IPS DF 4.7 (cell line): ENCODE measurements around the gene TTC22.
"Not testable (repeated sequence)": the region's sequence is repeated elsewhere in the genome, so short reads cannot be mapped to it uniquely, and the experiment has no call there.

Source experiments
- DNase-seq: peaks from one replicate; pipeline ENCODE4 v3.0.0-alpha.2; 2013; ENCODE audit warnings: low spot score; ENCODE audit errors: extremely low read depth

TTC22 gene

DNA sequence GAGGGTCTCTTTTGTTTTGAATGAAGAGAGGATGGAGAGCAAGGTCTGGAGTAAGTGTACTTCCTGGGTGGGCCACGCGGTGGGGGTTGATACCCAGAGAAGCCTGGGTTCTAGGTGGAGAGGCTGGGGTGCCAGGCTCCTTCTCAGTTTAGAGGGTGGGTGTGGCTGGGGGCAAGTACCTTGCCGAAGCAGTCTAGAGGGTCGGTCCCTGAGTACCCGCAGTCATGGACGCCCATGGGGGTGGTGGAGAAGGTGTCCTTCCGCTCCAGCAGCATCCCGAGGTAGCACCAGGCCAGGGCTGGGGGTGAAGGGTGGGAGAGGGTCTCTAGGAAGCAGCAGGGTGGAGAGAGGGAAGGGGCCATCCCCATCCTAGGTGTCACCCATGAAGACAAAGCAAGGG, 14.3 kb downstream of the TTC22 start:
- no peak for DNase-seq

DNA sequence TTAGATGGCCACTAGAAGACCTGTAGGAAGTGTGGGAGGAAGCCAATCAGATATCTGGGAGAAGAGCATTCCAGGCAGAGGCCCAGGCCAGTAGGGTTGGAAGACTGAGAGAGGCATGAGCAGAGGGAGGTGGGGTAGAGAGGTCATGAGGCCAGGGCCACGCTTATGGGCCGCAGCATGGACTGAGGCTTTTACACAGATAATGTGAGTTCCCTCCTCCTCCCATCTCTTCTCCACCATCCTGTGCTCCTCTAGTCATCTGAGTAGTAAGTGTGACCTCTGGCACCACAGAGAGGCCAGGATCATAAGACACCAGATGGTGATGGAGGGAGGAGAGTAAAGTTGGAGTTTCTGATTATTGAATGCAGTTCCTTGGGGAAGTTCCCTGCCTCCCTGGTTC, 17.1 kb downstream of the TTC22 start:
- DNase-seq, result no peak

DNA sequence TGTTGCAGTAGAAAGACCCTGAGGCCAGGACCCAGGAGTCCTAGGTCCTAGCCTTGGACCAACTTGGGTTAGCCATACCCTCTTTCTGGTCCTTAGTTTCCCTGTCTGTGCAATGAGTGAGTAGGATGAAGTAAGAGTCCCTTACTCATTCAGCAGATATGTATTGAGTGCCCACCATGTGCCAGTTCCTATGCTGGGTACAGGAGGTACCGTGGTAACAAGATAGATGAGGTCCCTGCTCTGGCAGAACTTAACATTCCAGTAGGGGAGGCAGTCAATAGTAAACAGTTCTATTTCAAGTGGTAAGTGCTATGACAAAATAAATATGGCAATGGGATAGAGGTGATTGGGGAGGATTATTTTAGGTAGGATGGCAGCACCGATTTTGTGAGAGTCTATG, 18.5 kb downstream of the TTC22 start:
- no peak for DNase-seq

DNA sequence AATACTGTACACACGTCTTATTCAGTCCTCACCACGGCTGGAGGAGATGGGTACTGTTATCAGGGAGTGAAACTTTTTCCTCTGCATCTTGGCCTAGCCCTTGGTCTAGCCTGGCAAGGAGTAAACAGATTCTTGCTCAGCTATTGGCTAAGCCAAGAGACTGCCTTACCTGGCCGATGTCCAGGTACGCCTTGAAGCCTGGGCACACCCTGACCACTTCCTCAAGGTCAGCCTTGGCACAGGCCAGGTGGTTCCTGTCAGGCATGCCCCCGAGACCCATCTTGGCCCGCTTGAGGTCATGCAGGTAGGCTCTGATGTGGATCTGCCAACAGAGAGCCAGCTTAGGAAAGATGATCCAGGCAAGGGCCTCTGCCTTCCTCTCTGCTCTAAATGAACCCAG, 19.0 kb downstream of the TTC22 start:
- no peak for DNase-seq

DNA sequence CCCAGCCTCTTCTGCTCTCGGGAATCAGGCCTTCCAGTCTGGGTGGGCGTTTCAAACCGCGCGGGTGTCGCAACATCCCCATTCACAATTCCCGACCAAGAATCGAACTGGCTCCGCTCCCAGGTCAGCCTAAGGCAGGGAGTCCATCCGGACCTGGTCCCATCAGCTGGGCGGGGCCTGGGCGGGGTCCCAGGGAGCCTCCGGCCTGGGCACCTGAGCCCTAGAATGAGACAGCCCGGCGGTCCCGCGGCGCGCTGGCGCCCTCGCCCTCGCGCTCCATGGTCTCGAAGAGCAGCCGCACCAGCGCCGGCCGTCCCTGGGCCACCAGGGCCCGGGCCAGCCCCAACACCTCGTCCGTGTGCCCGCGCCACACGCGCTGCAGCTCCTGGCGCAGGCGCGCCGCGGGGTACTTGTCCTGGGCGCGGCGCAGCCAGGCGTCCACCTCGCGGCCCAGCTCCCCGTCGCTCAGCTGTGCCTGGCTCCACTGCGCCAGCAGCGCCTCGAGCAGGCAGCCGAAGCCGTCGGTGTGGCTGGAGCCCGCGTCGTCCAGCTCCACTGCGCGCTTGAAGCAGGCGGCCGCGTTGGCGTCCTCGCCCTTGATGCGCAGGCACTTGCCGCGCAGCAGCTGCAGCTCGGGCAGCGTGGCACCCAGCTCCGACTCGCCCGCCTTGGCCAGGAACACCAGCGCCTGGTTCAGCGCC, 19.9 kb downstream of the TTC22 start:
- no peak for DNase-seq

DNA sequence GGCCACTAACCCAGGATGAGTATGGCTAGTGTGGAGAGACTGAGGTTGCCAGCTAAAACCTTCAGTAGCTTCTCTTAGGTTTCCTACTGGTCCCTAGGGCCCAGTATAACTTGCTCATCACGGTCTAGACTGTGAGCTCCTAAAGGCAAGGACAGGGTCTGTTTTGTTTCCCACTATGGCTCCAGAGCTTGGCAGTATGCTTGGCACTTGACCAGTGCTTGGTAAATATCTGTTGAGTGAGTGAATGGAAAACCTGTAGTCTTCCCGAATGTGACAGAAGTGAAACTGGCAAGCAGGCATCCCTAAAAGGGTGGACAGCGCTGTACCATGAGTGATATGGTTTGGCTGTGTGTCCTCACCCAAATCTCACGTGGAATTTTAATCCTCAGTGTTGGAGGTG, 23.7 kb downstream of the TTC22 start:
- no peak for DNase-seq

DNA sequence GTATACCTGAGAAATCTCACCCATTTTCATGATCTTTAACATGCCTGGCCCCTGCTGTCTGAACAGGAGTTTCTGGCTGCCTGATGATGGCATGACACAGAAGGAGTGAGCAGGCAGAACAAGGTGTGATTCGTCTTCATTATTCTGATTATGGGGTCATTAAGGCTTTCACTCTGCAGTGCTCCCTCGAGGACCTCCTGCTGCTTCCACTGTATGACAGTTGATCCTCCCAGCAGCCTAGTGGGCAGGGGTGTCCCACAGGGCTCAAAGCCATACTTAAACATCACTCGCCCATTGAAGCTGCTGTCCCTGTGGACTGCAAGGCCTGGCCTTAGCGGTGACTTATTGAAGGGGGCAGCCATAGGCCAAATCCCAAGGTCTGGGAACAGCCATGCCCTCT, 24.1 kb downstream of the TTC22 start:
- no peak for DNase-seq

DNA sequence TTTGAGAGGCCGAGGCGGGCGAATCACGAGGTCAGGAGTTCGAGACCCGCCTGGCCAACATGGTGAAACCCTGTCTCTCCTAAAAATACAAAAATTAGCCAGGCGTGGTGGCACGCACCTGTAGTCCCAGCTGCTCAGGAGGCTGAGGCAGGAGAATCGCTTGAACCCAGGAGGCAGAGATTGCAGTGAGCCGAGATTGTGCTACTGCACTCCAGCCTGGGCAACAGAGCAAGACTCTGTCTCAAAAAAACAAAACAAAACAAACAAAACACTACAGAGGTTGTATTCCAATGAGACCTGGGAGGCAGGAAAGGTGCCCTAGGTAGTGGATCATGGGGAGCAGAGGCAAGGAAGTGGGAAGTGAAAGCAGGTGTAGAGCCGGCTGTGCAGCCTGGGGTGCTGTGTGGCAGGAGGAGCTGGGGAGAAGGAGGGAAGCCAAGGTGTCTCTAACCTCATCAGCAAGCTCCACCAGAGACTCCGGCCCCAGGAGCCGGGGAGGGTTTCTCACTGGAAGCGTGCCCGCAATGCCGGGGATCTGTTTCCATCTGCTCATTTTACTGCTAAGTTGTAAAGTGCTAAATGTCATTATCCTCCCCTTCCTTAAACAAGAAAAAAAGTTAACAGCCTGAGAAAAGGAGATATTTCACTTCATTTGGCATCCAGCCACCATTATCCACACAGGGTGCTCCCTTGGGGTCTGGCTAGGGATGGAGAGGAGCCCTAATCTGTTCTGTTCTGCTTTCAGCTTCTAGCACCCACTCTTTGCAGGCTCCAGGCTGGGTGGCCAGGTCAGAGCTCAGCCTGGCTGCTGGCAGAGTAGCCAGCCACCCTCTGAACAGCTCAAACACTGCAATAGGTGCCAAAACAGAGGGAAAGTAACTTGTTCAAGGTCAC, 25.0 kb downstream of the TTC22 start:
- DNase-seq, result not testable (repeated sequence)

DNA sequence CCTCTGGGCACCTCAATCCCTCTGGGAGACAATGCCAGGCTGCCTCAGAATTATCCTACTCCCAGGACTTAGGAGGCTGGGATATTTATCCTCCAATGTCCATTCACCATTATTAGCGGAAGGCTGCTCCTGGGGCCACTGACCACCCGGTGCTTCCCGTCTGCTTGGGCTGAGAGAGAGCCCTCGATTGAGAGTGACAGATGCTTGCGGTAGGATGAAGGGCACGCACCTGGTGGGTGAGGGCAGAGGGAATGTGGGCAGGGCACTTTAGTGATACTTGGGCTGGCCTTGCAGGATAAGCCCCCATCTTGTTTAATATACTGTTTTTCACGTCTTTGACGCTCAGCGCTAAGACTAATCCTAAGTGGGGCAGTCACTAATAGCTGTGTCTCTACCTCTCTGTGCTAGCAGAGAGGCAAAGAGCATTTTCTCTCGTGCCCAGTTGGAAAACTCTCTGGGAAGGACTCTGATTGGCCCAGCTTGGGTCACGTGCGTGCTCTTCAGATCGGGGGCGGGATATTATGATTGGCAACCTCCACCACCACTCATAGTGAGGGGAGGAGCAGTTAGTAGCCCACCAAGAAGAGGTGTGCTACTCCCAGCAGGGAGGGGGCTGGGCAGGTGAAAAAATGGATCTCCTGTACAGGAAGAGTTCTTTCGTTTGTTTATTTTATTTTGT, 26.2 kb downstream of the TTC22 start:
- no peak for DNase-seq

DNA sequence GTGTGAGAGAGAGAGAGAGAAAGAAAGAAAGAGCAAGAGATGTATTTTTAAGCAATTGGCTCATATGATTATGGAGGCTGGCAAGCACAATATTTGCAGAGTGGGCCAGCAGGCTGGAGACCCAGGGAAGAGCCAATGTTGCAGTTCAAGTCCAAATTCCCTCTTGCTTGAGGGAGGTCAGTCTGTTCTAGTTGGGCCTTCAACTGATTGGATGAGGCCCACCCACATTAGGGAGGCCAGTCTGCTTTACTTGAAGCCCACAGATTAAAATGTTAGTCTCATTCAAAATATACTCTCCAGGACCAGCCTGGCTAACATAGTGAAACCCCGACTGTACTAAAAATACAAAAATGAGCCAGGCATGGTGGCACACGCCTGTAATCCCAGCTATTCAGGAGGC, 28.2 kb downstream of the TTC22 start:
- no peak for DNase-seq

DNA sequence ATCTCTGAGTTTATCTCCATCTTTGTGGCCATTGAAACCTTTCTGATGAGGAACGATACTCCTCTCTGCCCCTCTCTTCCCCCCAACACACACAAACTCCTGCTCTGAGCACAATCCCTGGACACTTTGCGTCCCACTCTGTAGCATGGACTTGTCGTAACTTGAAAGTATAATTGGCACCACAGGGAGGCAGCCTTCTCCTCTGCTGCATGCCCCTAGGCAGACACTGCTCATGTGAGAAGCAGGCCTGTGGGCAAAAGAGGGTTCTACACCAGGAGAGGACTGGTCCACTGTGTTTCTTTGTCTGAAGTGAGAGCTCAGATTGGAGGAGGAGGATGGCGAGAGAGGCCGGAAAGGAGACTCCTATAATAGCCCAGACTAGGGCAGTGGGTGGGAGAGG, 33.0 kb downstream of the TTC22 start:
- DNase-seq, result no peak

DNA sequence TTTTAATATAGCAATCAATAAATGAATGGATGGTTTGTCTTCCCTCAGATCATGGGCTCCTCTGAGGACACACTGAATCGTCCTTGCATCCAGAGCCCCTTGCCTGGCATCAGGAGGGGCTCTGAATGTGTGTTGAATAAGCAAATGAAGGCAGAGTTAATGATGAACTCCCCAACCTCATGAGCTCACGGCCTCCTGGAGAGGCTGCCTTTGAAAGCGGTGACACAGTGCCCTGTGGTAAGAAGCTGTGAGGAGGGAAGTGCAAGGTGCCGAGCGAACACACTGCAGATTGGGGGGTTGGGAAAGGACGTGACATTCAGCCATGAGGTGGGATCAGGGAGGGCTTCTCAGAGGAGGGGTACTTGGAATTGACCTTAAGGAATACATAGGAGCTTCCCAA, 33.6 kb downstream of the TTC22 start:
- DNase-seq, result no peak

DNA sequence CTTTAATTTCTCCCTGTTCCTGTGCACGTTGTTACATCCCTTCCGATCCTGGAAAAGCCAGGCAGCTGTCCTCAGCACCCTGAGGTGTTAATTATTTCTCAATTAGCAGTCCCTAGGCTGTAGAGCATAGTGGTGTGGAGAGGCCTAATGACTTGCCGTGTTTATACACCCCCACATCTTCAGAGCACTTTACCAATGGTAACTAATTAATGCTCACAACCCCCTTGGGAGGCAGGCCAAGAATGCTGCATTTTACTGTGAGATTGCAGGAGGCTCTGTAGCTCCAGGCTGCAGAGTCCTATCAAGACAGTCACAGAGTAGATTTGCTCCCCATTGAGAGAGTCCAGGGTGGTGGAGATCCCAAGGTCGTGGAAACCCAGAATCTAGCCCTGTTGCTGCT, 34.4 kb downstream of the TTC22 start:
- DNase-seq, result no peak

DNA sequence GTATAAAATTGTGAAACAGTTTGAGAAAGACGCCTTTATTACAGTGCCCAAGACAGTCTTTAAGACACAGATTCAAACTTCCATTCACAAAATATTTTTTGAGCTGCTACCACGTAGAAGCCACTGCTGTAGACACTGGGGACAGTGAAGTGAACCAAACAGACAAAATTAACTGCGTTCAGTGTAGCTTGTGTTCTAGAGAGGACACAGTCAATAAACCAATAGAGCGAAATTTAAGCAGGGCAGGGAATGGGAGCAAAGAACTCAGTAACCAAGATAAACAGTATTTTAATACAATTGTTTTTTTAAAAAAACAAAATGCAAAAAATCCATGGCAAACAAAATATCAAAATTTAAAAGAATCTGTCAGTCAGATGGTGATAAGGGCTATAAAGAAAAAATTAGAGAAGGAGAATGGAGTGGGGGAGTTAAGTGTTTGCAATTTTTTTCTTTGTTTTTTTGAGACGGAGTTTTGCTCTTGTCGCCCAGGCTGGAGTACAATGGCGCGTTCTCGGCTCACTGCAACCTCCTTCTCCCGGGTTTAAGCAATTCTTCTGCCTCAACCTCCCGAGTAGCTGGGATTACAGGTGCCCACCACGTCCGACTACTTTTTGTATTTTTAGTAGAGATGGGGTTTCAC, 36.1 kb downstream of the TTC22 start:
- DNase-seq, result no peak

DNA sequence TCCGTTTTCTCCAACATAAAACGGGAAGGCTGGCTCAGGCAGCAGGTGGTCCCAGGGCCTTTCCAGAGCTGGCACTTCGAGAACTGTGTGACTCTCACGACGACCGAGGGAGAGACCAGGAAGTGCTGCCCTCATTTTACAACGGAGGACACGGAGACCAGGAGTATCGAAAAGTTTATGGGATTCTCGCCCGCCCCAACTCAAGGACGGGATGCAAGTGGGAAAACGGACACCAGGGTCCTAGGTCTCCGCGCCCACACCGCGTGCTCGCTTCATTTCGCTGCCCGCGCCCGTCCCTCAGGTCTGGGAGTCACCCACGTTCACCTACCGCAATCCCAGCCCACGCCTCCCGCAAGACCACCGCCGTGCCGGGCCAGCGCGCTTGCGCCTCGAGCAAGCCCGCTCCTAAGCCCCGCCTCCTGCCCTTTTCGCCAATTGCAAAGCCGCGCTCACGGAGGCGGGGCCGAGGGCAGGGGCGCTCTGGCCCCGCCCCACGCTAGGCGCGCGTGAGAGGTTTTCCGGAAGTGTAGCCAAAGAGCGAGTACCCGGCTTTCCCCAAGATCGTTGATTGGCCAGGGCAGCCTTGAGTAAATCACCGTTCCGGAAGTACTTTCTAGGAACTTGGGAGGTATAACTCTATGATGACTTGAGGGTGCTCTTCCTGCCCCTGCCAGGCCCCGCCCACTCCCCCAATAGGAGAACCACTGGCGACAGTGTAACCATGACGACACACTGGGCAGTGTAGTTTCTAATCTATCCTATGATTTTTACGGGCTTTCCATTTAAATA, 36.8 kb downstream of the TTC22 start, which contains the start of gene PARS2:
Gene PARS2 (minus strand): TSS at position 391 of the 789 bp plus-strand sequence. CDS start 5,362 bp downstream, outside the sequence.
- peak; percentile 96 for DNase-seq

DNA sequence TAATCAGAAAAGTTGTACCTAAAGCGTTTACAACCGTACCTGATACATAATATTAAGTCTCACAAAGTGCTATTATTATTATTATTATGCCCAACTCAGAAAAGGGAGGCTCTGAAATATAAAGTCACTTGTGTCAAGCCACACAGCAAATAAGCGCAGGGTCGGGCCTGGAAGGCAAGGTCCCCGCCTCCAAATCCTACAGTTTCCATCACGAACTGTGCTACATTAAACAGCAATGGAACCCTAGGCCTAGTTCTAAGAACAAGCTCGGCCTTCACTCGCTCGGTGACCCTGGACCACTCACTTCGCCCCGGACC, 37.3 kb downstream of the TTC22 start:
- no peak for DNase-seq

DNA sequence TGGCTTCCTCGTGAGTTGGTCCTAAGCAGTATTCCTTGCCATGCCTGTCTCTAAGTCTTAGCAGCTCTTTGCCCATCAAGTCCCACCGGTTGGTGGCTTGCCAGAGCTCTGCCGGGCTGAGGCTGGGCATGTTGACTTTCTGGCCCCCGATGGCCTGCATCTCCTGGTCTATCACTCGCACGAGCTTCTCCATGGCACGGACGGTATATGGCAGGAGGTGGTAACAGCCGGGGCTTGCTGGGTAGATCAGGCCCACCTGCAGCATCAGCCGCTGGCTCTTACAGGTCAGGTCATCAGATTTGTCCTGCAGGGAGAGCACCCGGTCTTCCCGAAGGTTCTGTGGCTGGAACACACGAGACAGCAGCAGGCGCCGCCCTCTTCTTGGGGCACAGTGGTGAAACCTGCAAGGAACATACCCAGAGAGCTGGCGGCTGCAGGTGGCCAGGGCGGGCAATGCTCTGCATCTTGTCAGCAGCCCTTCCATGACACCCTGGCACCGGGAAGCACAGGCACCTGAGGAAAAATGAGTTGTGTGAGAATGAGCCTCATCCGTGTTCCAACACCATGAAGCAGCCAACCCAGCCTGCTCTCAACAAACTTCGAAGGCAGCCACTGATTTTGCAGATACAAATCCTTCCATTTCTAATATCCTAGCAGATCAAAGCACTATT, 42.3 kb downstream of the TTC22 start:
- no peak for DNase-seq

DNA sequence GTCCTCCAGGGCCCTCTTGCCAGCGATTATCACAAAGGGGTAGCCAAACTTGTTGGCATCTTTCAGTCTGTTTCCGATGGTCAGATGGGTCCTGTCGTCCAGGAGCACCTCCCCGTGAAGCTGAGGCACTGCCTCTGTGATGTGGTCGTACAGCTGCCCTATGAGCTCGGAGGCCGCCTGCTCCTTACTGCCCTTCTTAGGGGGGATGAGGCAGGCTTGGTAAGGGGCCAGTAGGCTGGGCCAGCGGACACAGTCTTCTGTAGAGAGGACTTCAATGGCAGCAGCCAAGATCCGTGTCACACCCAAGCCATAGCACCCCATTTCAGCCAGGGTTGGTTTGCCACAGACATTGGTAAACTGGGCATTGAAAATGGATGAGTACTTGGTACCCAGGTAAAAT, 43.3 kb downstream of the TTC22 start:
- DNase-seq, result no peak

DNA sequence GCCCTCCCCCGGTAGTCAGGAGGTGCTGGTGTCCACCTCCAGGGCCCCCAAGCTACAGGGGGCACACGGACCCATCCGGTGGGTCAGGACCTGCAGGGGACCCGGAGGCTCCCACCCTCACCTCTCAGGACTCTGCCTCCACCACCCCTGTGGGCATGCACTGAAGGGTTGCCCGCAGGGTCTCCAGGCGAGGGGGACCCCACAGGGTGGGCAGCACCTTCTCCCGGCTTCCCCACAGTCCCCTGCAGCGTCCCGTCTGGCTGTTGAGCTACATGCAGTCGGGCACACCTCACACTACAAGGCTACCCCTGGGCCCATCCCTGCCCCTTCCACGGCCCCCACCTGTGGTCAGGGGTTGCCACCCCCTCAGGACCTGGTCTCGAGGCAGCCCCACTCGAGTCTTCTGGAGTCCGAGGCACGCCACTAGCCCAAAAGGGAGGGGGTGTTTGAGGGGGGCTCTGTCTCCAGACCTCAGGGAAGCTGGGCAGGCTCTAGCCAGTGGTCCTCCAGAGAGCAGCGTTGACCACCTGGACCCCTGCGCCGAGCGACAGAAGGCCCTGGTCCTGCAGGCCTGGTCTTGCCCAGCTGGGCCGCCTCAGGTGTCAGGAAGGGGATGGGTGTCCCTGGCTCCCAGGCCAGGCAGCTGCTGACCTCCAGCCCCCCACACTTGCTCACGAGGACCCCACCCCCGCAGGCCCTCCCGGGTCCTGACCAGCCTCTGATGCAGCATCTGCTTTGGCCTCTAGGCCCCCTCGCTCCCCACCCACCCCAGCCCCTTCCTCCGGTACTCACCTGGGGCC, 46.4 kb downstream of the TTC22 start:
- DNase-seq, result no peak

DNA sequence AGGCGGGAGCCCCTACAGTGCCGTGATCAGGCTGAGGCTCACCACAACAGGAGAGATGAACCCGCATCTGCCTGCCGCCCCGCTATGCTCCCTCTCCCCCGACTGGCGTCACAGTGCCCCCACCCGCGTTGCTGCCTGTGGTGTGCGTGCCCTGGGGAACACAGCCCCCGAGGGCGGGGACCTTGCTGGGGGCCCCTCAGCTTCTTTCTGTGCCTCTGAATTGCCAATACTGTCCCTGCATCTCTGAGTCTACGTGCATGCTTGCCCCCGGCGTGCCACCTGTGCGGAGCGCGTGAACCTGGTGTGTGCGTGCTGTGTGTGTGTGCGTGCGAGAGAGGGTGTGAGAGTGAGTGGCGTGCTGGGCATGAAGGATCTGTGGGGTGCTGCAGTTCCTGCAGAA, 47.1 kb downstream of the TTC22 start:
- DNase-seq, result no peak
